Measurements from ENCODE around the gene CAMKMT.

CAMKMT gene

GRCh38 chr2:44559108-44559507, 197.4 kb downstream of the CAMKMT start:
- Histone ChIP-seq H3K36me3 (no peaks in the 10 kb centered on the region), H3K4me3 (ENCODE audit: low read depth in 1 of 2, low read length in 1 of 2) (no peak overlapping the region), H3K9me3 (no peaks in the 10 kb centered on the region), H3K4me1 (ENCODE audit: control insufficient read depth in 1 of 2, insufficient read depth in 1 of 2, low read depth in 1 of 2, low read length in 1 of 2) (no peaks in the 10 kb centered on the region), H3K27me3 (no peaks in the 10 kb centered on the region), H3K27ac (no peak overlapping the region)
- TF ChIP-seq CTCF (IDR thresholded peaks at IDR 0.05) = no peak

- Histone ChIP-seq H3K9me3 (no peaks in the 10 kb centered on the region), H3K27me3 (no peaks in the 10 kb centered on the region), H3K27ac (no peak overlapping the region), H3K36me3 (no peaks in the 10 kb centered on the region), H3K4me3 (ENCODE audit: low read depth in 1 of 2, low read length in 1 of 2) (no peak overlapping the region), H3K4me1 (ENCODE audit: control insufficient read depth in 1 of 2, insufficient read depth in 1 of 2, low read depth in 1 of 2, low read length in 1 of 2) (no peaks in the 10 kb centered on the region)
- TF ChIP-seq CTCF (IDR thresholded peaks at IDR 0.05) = no peak
Observed at GRCh38 chr2:44560352-44560751, 198.6 kb downstream of the CAMKMT start.

- no peak for TF ChIP-seq CTCF (IDR thresholded peaks at IDR 0.05)
- Histone ChIP-seq H3K4me1 (ENCODE audit: control insufficient read depth in 1 of 2, insufficient read depth in 1 of 2, low read depth in 1 of 2, low read length in 1 of 2) (no peaks in the 10 kb centered on the region), H3K27ac (no peak overlapping the region), H3K9me3 (no peaks in the 10 kb centered on the region), H3K4me3 (ENCODE audit: low read depth in 1 of 2, low read length in 1 of 2) (no peak overlapping the region), H3K36me3 (no peaks in the 10 kb centered on the region), H3K27me3 (no peaks in the 10 kb centered on the region)
Observed at GRCh38 chr2:44560941-44561340, 199.2 kb downstream of the CAMKMT start.

- no peaks in the 10 kb centered on the region for H3K4me1 ChIP-seq (ENCODE audit: control insufficient read depth in 1 of 2, insufficient read depth in 1 of 2, low read depth in 1 of 2, low read length in 1 of 2)
- TF ChIP-seq CTCF (IDR thresholded peaks at IDR 0.05) = no peak
- H3K27me3 ChIP-seq = no peaks in the 10 kb centered on the region
- no peaks in the 10 kb centered on the region for H3K36me3 ChIP-seq
- H3K27ac ChIP-seq = no peak overlapping the region
- H3K4me3 ChIP-seq (ENCODE audit: low read depth in 1 of 2, low read length in 1 of 2) = no peak overlapping the region
- H3K9me3 ChIP-seq = no peaks in the 10 kb centered on the region
Observed at GRCh38 chr2:44562737-44563136, 201.0 kb downstream of the CAMKMT start.

- Histone ChIP-seq H3K36me3 (no peaks in the 10 kb centered on the region), H3K27ac (no peak overlapping the region), H3K27me3 (no peaks in the 10 kb centered on the region), H3K9me3 (no peaks in the 10 kb centered on the region), H3K4me1 (ENCODE audit: control insufficient read depth in 1 of 2, insufficient read depth in 1 of 2, low read depth in 1 of 2, low read length in 1 of 2) (no peaks in the 10 kb centered on the region), H3K4me3 (ENCODE audit: low read depth in 1 of 2, low read length in 1 of 2) (no peak overlapping the region)
- TF ChIP-seq CTCF (IDR thresholded peaks at IDR 0.05) = no peak
Observed at GRCh38 chr2:44564752-44565151, 203.0 kb downstream of the CAMKMT start.

- no peak overlapping the region for H3K4me3 ChIP-seq (ENCODE audit: low read depth in 1 of 2, low read length in 1 of 2)
- H3K27ac ChIP-seq = no peak overlapping the region
- H3K9me3 ChIP-seq = no peaks in the 10 kb centered on the region
- H3K36me3 ChIP-seq = no peaks in the 10 kb centered on the region
- H3K27me3 ChIP-seq = no peaks in the 10 kb centered on the region
- H3K4me1 ChIP-seq (ENCODE audit: control insufficient read depth in 1 of 2, insufficient read depth in 1 of 2, low read depth in 1 of 2, low read length in 1 of 2) = no peaks in the 10 kb centered on the region
- TF ChIP-seq CTCF (IDR thresholded peaks at IDR 0.05) = no peak
Observed at GRCh38 chr2:44566059-44566458, 204.3 kb downstream of the CAMKMT start.
